ENCODE results near the gene GTF2F2.
"Not testable (repeated sequence)": the region's sequence is repeated elsewhere in the genome, so short reads cannot be mapped to it uniquely, and the experiment has no call there.

Gene GTF2F2

GRCh38 chr13:45180713-45181601 lies 60.6 kb downstream of the GTF2F2 start:
- DNase-seq = no peak

GRCh38 chr13:45184693-45185092 lies 64.4 kb downstream of the GTF2F2 start:
- no peak for DNase-seq

GRCh38 chr13:45185286-45185685 lies 65.0 kb downstream of the GTF2F2 start:
- no peak for DNase-seq

GRCh38 chr13:45189077-45189476 lies 68.8 kb downstream of the GTF2F2 start:
- DNase-seq = not testable (repeated sequence)

- not testable (repeated sequence) for DNase-seq
Measured at GRCh38 chr13:45189511-45189910, 69.2 kb downstream of the GTF2F2 start.

GRCh38 chr13:45191874-45192273 lies 71.6 kb downstream of the GTF2F2 start:
- DNase-seq = no peak

GRCh38 chr13:45194081-45194939 lies 74.0 kb downstream of the GTF2F2 start:
- DNase-seq = no peak

- DNase-seq = no peak
Measured at GRCh38 chr13:45195421-45195820, 75.1 kb downstream of the GTF2F2 start.

- DNase-seq = no peak
Measured at GRCh38 chr13:45196096-45196495, 75.8 kb downstream of the GTF2F2 start.

- DNase-seq = no peak
Measured at GRCh38 chr13:45196622-45197021, 76.3 kb downstream of the GTF2F2 start.

GRCh38 chr13:45198041-45198440 lies 77.7 kb downstream of the GTF2F2 start:
- no peak for DNase-seq

- DNase-seq = no peak
Measured at GRCh38 chr13:45198924-45199323, 78.6 kb downstream of the GTF2F2 start.

GRCh38 chr13:45199711-45200110 lies 79.4 kb downstream of the GTF2F2 start:
- no peak for DNase-seq

- DNase-seq = no peak
Measured at GRCh38 chr13:45200701-45201232, 80.5 kb downstream of the GTF2F2 start, which contains the start of gene KCTD4. KCTD4 (minus strand) TSS chr13:45201045; CDS start chr13:45194567, 6,478 bp downstream.

- DNase-seq = no peak
Measured at GRCh38 chr13:45205124-45205523, 84.8 kb downstream of the GTF2F2 start.

GRCh38 chr13:45206340-45206739 lies 86.0 kb downstream of the GTF2F2 start:
- DNase-seq = no peak

- DNase-seq = no peak
Measured at GRCh38 chr13:45207319-45207718, 87.0 kb downstream of the GTF2F2 start.

GRCh38 chr13:45208132-45208531 lies 87.8 kb downstream of the GTF2F2 start:
- no peak for DNase-seq

- no peak for DNase-seq
Measured at GRCh38 chr13:45209229-45209628, 88.9 kb downstream of the GTF2F2 start.

GRCh38 chr13:45215392-45216077 lies 95.2 kb downstream of the GTF2F2 start:
- no peak for DNase-seq

GRCh38 chr13:45216193-45216592 lies 95.9 kb downstream of the GTF2F2 start:
- DNase-seq = no peak

GRCh38 chr13:45218689-45219088 lies 98.4 kb downstream of the GTF2F2 start:
- no peak for DNase-seq

Measured in activated CD4-positive, CD25-positive, alpha-beta regulatory T cell (primary cell).